Esophagus muscularis mucosa (tissue), 3 donors: ENCODE data around the gene NTSR1.

ENCODE experiments used
- POLR2A ChIP-seq: fragments of 450-650 bp; IDR thresholded peaks from one replicate; pipeline ENCODE4 v1.6.1; 2017; ENCODE audit warnings: antibody characterized with exemption, moderate library complexity, mild to moderate bottlenecking, low read depth
- POLR2AphosphoS5 ChIP-seq, 2 donors: sonication (generic); formaldehyde crosslinking; IDR thresholded peaks; one replicate each; pipeline ENCODE4 v1.6.1; 2017; ENCODE audit warnings: antibody characterized with exemption in 2 of 2
- TF ChIP-seq, protein P1 (sequence below), 3 experiments: fragments of 200-600 bp in 2 of 3; fragments of 450-650 bp in 1 of 3; sonication (generic) in 2 of 3; IDR thresholded peaks; one replicate each; pipeline ENCODE4 v1.5.1; 2017 to 2019; ENCODE audit warnings: antibody characterized with exemption in 3 of 3, mild to moderate bottlenecking in 2 of 3, moderate library complexity in 1 of 3

DNA sequence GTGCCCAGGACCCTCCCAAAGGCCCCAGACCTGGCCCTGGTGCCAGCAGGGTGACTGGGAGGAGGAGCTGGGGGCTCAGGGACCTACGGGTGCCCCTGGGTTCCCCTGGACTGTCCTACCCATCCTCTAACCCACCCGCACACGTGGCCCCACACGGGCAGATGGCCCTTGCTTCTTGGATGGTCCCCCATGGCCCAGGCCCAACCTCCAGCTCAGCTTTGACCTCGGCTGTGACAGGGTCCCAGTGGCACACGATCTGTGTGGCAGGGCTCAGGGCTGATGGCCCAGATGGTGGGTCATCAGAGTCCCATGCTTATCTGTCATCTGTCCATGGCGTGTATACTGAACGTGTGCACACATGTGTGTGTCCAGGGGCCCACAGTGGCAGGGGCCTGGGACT, 4.0 kb downstream of the NTSR1 start:
- TF ChIP-seq, protein P1, sequence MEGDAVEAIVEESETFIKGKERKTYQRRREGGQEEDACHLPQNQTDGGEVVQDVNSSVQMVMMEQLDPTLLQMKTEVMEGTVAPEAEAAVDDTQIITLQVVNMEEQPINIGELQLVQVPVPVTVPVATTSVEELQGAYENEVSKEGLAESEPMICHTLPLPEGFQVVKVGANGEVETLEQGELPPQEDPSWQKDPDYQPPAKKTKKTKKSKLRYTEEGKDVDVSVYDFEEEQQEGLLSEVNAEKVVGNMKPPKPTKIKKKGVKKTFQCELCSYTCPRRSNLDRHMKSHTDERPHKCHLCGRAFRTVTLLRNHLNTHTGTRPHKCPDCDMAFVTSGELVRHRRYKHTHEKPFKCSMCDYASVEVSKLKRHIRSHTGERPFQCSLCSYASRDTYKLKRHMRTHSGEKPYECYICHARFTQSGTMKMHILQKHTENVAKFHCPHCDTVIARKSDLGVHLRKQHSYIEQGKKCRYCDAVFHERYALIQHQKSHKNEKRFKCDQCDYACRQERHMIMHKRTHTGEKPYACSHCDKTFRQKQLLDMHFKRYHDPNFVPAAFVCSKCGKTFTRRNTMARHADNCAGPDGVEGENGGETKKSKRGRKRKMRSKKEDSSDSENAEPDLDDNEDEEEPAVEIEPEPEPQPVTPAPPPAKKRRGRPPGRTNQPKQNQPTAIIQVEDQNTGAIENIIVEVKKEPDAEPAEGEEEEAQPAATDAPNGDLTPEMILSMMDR (IDR thresholded peaks at IDR 0.05) = no peak
- no peak for TF ChIP-seq POLR2AphosphoS5 (IDR thresholded peaks at IDR 0.05)
- no peak for TF ChIP-seq POLR2A
